Neural cell (in vitro differentiated cells): ENCODE results near the gene ACTR6. TPM values are rescaled to one million over a fixed set of nuclear protein-coding genes. Genes with fewer than 3 reads are reported as not detected.

Source experiments
- H2AFZ ChIP-seq: fragments of 200-600, 300-800 bp; sonication (generic), shearing (Covaris generic); 2 replicates; pipeline ENCODE4 v1.6.0; 2014; ENCODE audit warnings: low read depth, mild to moderate bottlenecking, antibody characterized with exemption, low read length, moderate library complexity
- H3F3A ChIP-seq: fragments of 200-600 bp; shearing (Covaris generic); 2 replicates; pipeline ENCODE4 v1.6.1; 2016; ENCODE audit warnings: mild to moderate bottlenecking, moderate library complexity, mixed read lengths, antibody characterized with exemption, low read length; ENCODE audit not compliant: insufficient read depth, poor library complexity, severe bottlenecking
- H3K27ac ChIP-seq: fragments of 200-600, 300-800 bp; sonication (generic), shearing (Covaris generic); 2 replicates; pipeline ENCODE4 v1.5.1; 2014; ENCODE audit warnings: mild to moderate bottlenecking, low read length, moderate library complexity
- H3K27me3 ChIP-seq: fragments of 300-800, 200-600 bp; sonication (generic), shearing (Covaris generic); 2 replicates; pipeline ENCODE4 v1.6.0; 2014; ENCODE audit warnings: mild to moderate bottlenecking, low read depth, low read length, moderate library complexity; ENCODE audit not compliant: insufficient read depth
- H3K36me3 ChIP-seq: fragments of 300-800, 200-600 bp; sonication (generic), shearing (Covaris generic); 2 replicates; pipeline ENCODE4 v1.5.1; 2014; ENCODE audit warnings: mild to moderate bottlenecking, antibody characterized with exemption, low read length, moderate library complexity; ENCODE audit not compliant: insufficient read depth
- H3K4me2 ChIP-seq: fragments of 300-800, 200-600 bp; sonication (generic), shearing (Covaris generic); 2 replicates; pipeline ENCODE4 v1.6.0; 2014; ENCODE audit warnings: mild to moderate bottlenecking, low read length
- H3K4me3 ChIP-seq: fragments of 300-800, 200-600 bp; sonication (generic), shearing (Covaris generic); 2 replicates; pipeline ENCODE4 v1.5.1; 2014; ENCODE audit warnings: mild to moderate bottlenecking, low read length, moderate library complexity
- H3K79me2 ChIP-seq: fragments of 200-600 bp; shearing (Covaris generic); replicated peaks from 2 replicates; pipeline ENCODE4 v1.6.0; 2014; ENCODE audit warnings: mild to moderate bottlenecking, low read length, moderate library complexity; ENCODE audit not compliant: insufficient read depth
- H3K9ac ChIP-seq: fragments of 300-800, 200-600 bp; sonication (generic), shearing (Covaris generic); 2 replicates; pipeline ENCODE4 v1.6.1; 2016; ENCODE audit warnings: mild to moderate bottlenecking, low read length, mixed read lengths
- H3K9me2 ChIP-seq: fragments of 200-600 bp; shearing (Covaris generic); 2 replicates; pipeline ENCODE4 v1.6.1; 2016; ENCODE audit warnings: mild to moderate bottlenecking, low read length, mixed read lengths; ENCODE audit not compliant: insufficient read depth
- H3K9me3 ChIP-seq: fragments of 200-600, 300-800 bp; sonication (generic), shearing (Covaris generic); 2 replicates; pipeline ENCODE4 v1.6.1; 2016; ENCODE audit warnings: mild to moderate bottlenecking, mixed run types, low read length, moderate library complexity, mixed read lengths
- H4K20me1 ChIP-seq: fragments of 200-600 bp; shearing (Covaris generic); 2 replicates; pipeline ENCODE4 v1.6.1; 2016; ENCODE audit warnings: mild to moderate bottlenecking, mixed run types; ENCODE audit not compliant: insufficient read depth
- EP300 ChIP-seq: fragments of 450-650 bp; conservative IDR thresholded peaks from 2 replicates; pipeline ENCODE4 v1.6.1; 2014; ENCODE audit warnings: antibody characterized with exemption, mild to moderate bottlenecking, moderate library complexity; ENCODE audit not compliant: poor library complexity, severe bottlenecking
- EZH2 ChIP-seq: fragments of 200-600, 300-800 bp; shearing (Covaris generic), sonication (generic); IDR thresholded peaks from 2 replicates; pipeline ENCODE4 v1.6.1; 2014; ENCODE audit warnings: antibody characterized with exemption, low read length, borderline replicate concordance, mild to moderate bottlenecking; ENCODE audit not compliant: insufficient read depth, poor library complexity, severe bottlenecking
- MXI1 ChIP-seq: fragments of 450-650 bp; conservative IDR thresholded peaks from 2 replicates; pipeline ENCODE4 v1.6.1; 2014; ENCODE audit warnings: antibody characterized with exemption, mild to moderate bottlenecking; ENCODE audit not compliant: poor library complexity, severe bottlenecking
- POLR2AphosphoS5 ChIP-seq: IDR thresholded peaks from 2 replicates; pipeline ENCODE4 v1.6.1; 2012
- RAD21 ChIP-seq: fragments of 450-650 bp; conservative IDR thresholded peaks from 2 replicates; pipeline ENCODE4 v1.6.1; 2014; ENCODE audit warnings: antibody characterized with exemption, mild to moderate bottlenecking, moderate library complexity
- REST ChIP-seq: IDR thresholded peaks from 2 replicates; pipeline ENCODE4 v1.6.1; 2012; ENCODE audit warnings: borderline replicate concordance
- SMC3 ChIP-seq: fragments of 450-650 bp; conservative IDR thresholded peaks from 2 replicates; pipeline ENCODE4 v1.6.1; 2014; ENCODE audit warnings: antibody characterized with exemption, mild to moderate bottlenecking, moderate library complexity; ENCODE audit not compliant: poor library complexity
- TAF1 ChIP-seq: IDR thresholded peaks from 2 replicates; pipeline ENCODE4 v1.6.1; 2012; ENCODE audit warnings: low read depth
- polyA plus RNA-seq: library from polyadenylated mRNA; depleted of rRNA; stranded (reverse); fragments of >200 nt; gene quantifications from 2 replicates; pipeline ENCODE4 v1.2.3, GENCODE V29; 2014
- TF ChIP-seq, protein P1 (sequence below): fragments of 450-650 bp; IDR thresholded peaks from 2 replicates; pipeline ENCODE4 v1.5.1; 2014; ENCODE audit warnings: antibody characterized with exemption, mild to moderate bottlenecking, moderate library complexity; ENCODE audit not compliant: poor library complexity, severe bottlenecking

The ACTR6 gene
- polyA plus RNA-seq, 1 donor from 2014 or later: 128 TPM

GRCh38 chr12:100199023-100199346 is 1.6 kb upstream of the ACTR6 start:
- Histone ChIP-seq H3K9me3 (no peaks in the 10 kb centered on the region), H3K36me3 (no peaks in the 10 kb centered on the region), H4K20me1 (no peaks in the 10 kb centered on the region), H3K9me2 (no peaks in the 10 kb centered on the region), H2AFZ (peak overlapping the region; percentile 22), H3K4me2 (peak overlapping the region; percentile 9), H3K4me3 (peak overlapping the region; percentile 77), H3K27ac (no peak overlapping the region), H3K27me3 (peaks cover 7% of the 10 kb centered on the region), H3F3A (no peaks in the 10 kb centered on the region), H3K9ac (peak overlapping the region; percentile 36), H3K79me2 (peaks cover 19% of the 10 kb centered on the region)
- TF ChIP-seq SMC3 (no peak), EZH2 (no peak), EP300 (no peak), MXI1 (no peak)

DNA sequence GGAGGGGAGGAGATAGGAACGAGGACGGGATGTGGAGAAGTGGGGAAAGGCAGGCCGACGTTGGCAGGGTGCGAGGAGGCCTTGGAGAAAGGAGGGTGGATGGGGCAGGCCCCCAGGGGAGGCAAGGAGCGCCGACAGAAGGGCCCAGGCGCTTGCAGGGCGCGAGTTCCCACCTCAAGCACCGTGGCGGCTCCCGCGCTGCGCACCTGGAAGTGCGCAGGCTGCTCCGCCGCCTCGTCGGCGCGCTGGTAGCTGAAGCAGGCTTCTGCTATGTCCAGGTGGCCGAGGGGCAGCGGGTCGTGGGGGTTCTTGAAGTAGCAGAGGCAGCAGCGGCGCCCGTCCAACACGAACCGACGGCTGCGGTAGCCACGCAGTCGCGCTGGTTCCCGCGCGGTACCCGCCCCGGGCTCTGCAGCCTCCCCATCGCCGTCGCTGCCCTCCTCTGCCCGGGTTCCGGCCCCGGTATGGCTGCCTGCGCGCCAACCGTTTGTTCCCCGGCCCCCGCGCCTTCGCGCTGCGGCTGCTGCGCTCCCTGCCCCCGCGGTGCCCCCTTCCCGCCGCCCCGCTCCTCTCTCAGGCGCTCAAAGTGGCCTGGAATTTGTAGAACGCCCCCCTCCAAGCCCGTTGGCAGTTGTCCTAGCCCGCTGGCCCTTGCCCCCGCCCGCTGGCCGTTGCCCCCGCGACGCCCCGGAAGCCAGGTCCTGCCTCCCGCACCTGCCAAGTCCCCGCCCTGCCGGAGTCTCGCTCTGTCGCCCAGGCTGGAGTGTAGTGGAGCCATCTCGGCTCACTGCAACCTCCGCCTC is 1.1 kb upstream of the ACTR6 start:
- Histone ChIP-seq H3K79me2 (peaks cover 19% of the 10 kb centered on the region), H3K9me3 (no peaks in the 10 kb centered on the region), H3K4me3 (peak overlapping the region; percentile 77), H3K27ac (no peak overlapping the region), H3K9ac (peak overlapping the region; percentile 36), H3K4me2 (peak overlapping the region; percentile 84), H4K20me1 (no peaks in the 10 kb centered on the region), H3K27me3 (peaks cover 7% of the 10 kb centered on the region), H2AFZ (peak overlapping the region; percentile 22), H3F3A (no peaks in the 10 kb centered on the region), H3K36me3 (no peaks in the 10 kb centered on the region), H3K9me2 (no peaks in the 10 kb centered on the region)
- no peak for TF ChIP-seq MXI1
- TF ChIP-seq RAD21: peak; percentile 23
- TF ChIP-seq EZH2: no peak

DNA sequence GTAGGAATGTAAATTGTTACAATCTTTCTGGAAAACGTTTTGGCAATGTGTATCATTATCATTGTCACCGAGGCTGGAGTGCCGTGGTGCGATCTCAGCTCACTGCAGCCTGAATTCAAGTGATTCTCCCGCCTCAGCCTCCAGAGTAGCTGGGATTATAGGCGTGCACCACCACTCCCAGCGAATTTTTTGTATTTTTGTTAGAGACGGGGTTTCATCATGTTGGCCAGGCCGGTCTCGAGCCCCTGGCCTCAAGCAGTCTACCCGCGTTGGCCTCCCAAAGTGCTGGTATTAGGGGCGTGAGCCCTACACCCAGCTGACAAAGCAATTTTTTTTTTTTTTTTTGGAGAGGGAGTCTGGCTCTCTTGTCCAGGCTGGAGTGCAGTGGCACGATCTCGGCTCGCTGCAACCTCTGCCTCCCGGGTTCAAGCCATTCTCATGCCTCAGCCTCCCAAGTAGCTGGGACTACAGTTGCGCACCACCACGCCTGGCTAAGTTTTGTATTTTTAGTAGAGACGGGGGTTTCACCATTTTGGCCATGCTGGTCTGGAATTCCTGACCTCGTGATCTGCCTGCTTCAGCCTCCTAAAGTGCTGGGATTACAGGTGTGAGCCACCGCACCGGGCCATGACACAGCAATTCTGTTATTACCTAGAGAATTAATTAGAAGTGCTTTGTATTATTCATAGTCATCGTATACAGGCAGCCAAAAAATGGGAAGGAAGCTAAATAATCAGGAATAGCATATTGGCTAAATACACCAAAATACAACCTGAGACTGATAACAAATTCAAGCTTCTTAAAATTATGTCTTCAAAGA is 1.2 kb downstream of the ACTR6 start:
- Histone ChIP-seq H3K79me2 (peaks cover 19% of the 10 kb centered on the region), H3K36me3 (no peaks in the 10 kb centered on the region), H4K20me1 (no peaks in the 10 kb centered on the region), H3F3A (no peaks in the 10 kb centered on the region), H2AFZ (no peak overlapping the region), H3K4me2 (peak overlapping the region; percentile 77), H3K9ac (peak overlapping the region; percentile 67), H3K9me2 (no peaks in the 10 kb centered on the region), H3K27ac (peak overlapping the region; percentile 85), H3K27me3 (peaks cover 7% of the 10 kb centered on the region), H3K4me3 (peak overlapping the region; percentile 77), H3K9me3 (no peaks in the 10 kb centered on the region)
- no peak for TF ChIP-seq EZH2

DNA sequence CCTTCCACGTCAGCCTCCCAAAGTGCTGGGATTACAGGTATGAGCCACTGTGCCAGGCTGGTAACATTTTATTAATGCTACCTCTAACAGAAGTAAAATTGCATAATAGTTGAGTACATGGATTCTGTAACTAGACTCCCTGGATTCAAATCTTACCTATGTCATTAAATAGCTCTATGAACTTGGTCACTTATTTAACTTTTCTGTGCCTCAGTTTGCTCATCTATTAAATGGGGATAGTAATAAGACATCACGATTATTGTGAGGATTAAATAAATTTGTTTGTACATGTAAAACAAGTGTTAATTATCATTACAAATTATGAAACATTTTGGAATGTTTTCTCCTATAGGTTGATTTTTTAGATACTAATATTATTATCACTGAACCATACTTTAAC is 6.7 kb downstream of the ACTR6 start:
- Histone ChIP-seq H3K79me2 (peaks cover 6% of the 10 kb centered on the region), H3K27ac (no peak overlapping the region), H3K4me3 (no peak overlapping the region), H3F3A (no peaks in the 10 kb centered on the region), H4K20me1 (no peaks in the 10 kb centered on the region), H3K27me3 (no peaks in the 10 kb centered on the region), H3K9ac (no peak overlapping the region), H2AFZ (no peak overlapping the region), H3K9me2 (no peaks in the 10 kb centered on the region), H3K36me3 (peaks cover 3% of the 10 kb centered on the region), H3K9me3 (no peaks in the 10 kb centered on the region), H3K4me2 (no peak overlapping the region)
- TF ChIP-seq SMC3 (no peak), EP300 (no peak), MXI1 (no peak), EZH2 (no peak), RAD21 (no peak), REST (no peak), POLR2AphosphoS5 (no peak), TAF1 (no peak)
- TF ChIP-seq, protein P1, sequence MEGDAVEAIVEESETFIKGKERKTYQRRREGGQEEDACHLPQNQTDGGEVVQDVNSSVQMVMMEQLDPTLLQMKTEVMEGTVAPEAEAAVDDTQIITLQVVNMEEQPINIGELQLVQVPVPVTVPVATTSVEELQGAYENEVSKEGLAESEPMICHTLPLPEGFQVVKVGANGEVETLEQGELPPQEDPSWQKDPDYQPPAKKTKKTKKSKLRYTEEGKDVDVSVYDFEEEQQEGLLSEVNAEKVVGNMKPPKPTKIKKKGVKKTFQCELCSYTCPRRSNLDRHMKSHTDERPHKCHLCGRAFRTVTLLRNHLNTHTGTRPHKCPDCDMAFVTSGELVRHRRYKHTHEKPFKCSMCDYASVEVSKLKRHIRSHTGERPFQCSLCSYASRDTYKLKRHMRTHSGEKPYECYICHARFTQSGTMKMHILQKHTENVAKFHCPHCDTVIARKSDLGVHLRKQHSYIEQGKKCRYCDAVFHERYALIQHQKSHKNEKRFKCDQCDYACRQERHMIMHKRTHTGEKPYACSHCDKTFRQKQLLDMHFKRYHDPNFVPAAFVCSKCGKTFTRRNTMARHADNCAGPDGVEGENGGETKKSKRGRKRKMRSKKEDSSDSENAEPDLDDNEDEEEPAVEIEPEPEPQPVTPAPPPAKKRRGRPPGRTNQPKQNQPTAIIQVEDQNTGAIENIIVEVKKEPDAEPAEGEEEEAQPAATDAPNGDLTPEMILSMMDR: no peak
